Measurements from ENCODE around the gene EGFR.

Gene EGFR

DNA sequence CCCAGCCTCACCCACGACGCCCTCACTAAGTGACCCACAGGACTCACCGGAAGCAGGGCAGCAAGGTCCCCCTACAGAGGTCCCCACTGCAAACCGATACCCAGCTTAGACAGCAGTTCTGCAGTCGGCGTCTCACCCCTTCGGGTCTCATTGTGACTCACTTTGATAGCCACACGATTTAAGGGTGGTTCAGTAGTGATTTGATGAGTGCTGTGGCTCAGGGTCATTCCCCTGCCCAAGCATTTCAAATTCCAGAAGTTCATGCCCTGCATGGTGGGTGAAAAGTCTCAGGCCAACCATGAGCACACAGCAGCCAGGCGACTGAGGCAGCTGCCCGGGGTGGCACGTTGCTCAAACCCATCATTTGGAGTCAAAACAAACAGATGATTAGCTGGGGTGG is 93.2 kb downstream of the EGFR start:
- no peak for ATAC-seq
- no peak for TF ChIP-seq ZFP3 (CRISPR knock-in tag; IDR thresholded peaks at IDR 0.05)
- TF ChIP-seq OSR1 (CRISPR knock-in tag; IDR thresholded peaks at IDR 0.05), result no peak
- TF ChIP-seq BACH2 (CRISPR knock-in tag; IDR thresholded peaks at IDR 0.05; ENCODE audit: borderline replicate concordance), result no peak
- TF ChIP-seq, protein P1, sequence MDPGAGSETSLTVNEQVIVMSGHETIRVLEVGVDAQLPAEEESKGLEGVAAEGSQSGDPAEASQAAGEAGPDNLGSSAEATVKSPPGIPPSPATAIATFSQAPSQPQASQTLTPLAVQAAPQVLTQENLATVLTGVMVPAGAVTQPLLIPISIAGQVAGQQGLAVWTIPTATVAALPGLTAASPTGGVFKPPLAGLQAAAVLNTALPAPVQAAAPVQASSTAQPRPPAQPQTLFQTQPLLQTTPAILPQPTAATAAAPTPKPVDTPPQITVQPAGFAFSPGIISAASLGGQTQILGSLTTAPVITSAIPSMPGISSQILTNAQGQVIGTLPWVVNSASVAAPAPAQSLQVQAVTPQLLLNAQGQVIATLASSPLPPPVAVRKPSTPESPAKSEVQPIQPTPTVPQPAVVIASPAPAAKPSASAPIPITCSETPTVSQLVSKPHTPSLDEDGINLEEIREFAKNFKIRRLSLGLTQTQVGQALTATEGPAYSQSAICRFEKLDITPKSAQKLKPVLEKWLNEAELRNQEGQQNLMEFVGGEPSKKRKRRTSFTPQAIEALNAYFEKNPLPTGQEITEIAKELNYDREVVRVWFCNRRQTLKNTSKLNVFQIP (CRISPR knock-in tag; IDR thresholded peaks at IDR 0.05; ENCODE audit: borderline replicate concordance, low read depth), result no peak
- TF ChIP-seq CSRNP3 (CRISPR knock-in tag; IDR thresholded peaks at IDR 0.05), result no peak
- no peak for TF ChIP-seq TCF4 (CRISPR knock-in tag; IDR thresholded peaks at IDR 0.05; ENCODE audit: borderline replicate concordance)
- TF ChIP-seq ARNTL (CRISPR knock-in tag; IDR thresholded peaks at IDR 0.05; ENCODE audit: borderline replicate concordance, low read depth), result no peak
- TF ChIP-seq ZNF565 (CRISPR knock-in tag; conservative IDR thresholded peaks at IDR 0.05; ENCODE audit: low read depth), result no peak
- TF ChIP-seq ISL1 (CRISPR knock-in tag; IDR thresholded peaks at IDR 0.05), result no peak
- no peak for TF ChIP-seq ZC3H10 (CRISPR knock-in tag; IDR thresholded peaks at IDR 0.05)
- no peak for TF ChIP-seq ESRRG (CRISPR knock-in tag; IDR thresholded peaks at IDR 0.05)
- no peak for TF ChIP-seq ZNF8 (CRISPR knock-in tag; IDR thresholded peaks at IDR 0.05)
- no peak for TF ChIP-seq ZFP30 (CRISPR knock-in tag; IDR thresholded peaks at IDR 0.05)
- no peak for TF ChIP-seq RARB (CRISPR knock-in tag; IDR thresholded peaks at IDR 0.05)

DNA sequence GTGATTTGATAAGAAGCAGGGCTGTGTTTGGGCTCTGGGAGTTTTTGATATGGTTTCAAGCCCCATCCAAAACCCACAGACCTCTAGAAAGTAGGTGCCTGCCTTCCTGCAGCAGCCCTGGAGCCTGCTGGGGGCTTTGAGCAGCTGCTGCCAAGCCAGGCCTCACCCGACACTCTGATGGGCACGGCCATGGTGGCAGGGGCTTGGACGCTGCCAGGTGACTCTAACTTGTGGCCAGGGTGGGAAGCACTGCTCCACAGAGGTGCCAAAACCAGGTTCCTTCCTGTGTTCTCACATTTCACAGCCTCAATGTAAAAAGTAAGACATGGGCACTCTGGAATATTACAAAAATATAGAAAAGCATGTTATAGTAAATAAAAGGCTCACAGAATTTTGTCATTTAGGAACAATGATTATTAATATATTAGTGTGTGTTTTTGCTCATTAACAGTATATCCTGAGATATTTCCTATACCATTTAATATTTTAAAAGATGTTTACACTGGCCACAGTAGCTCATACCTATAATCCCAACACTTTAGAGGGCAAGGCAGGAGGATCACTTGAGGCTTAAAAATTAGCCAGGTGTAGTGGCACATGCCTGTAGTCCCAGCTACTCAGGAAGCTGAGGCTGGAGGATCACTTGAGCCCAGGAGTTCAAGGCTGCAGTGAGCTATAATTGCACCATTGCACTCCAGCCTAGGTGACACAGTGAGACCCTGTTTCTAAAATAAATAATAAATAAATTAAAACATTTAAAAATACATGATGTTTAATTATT is 95.1 kb downstream of the EGFR start:
- ATAC-seq, result no peak
- TF ChIP-seq ZNF565 (CRISPR knock-in tag; conservative IDR thresholded peaks at IDR 0.05; ENCODE audit: low read depth) (no peak), RARB (CRISPR knock-in tag; IDR thresholded peaks at IDR 0.05) (no peak), TOX (CRISPR knock-in tag; IDR thresholded peaks at IDR 0.05; ENCODE audit: borderline replicate concordance) (no peak), ISL1 (CRISPR knock-in tag; IDR thresholded peaks at IDR 0.05) (no peak), CREB5 (CRISPR knock-in tag; IDR thresholded peaks at IDR 0.05; ENCODE audit: low read depth) (no peak)

DNA sequence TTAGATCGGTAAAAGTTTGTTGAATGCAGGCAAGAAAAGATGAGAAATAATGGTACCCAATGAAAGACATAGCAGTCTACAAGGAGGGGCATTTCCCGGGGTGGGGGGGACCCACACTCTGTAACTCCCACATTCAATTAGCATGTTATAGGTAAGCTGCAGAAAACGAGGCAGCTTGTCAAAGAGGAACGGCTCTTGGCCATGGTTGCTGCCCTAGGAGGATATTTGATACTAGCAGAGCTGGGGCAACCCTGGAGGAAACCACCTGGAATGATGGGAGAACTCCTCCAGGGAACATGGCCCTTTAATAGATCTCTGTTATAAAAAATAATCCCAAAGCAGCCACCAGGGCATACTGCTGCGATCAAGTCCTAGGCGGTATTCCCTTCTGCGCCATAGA is 98.5 kb downstream of the EGFR start:
- no peak for ATAC-seq
- no peak for TF ChIP-seq ZC3H10 (CRISPR knock-in tag; IDR thresholded peaks at IDR 0.05)
- no peak for TF ChIP-seq PPARA (CRISPR knock-in tag; IDR thresholded peaks at IDR 0.05; ENCODE audit: borderline replicate concordance)

DNA sequence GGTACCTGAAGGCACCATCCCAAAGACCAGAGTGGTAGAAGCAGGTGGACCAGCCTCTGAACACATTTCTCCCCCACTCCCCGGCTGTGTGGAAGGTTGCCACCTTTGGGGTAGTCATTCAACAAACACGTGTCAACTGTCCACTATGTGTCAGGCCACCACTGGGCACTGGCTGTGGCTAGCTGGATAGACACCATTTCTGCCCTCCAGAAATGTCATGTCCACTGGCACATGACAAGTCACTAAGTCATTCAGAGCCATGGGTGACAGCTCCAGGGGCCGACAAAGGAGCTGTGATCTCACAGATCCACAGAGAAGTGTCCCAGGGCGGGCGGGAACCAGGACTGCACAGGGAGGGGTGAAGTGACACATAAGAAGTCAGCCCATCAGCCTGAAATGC is 99.6 kb downstream of the EGFR start:
- ATAC-seq, result no peak
- TF ChIP-seq ZFP30 (CRISPR knock-in tag; IDR thresholded peaks at IDR 0.05) (no peak), CREB5 (CRISPR knock-in tag; IDR thresholded peaks at IDR 0.05; ENCODE audit: low read depth) (no peak), CSDC2 (CRISPR knock-in tag; IDR thresholded peaks at IDR 0.05) (no peak), ZNF8 (CRISPR knock-in tag; IDR thresholded peaks at IDR 0.05) (no peak), OSR1 (CRISPR knock-in tag; IDR thresholded peaks at IDR 0.05) (no peak), ESRRG (CRISPR knock-in tag; IDR thresholded peaks at IDR 0.05) (no peak), SNAI2 (CRISPR knock-in tag; IDR thresholded peaks at IDR 0.05) (no peak), ZC3H10 (CRISPR knock-in tag; IDR thresholded peaks at IDR 0.05) (no peak), TSHZ2 (CRISPR knock-in tag; IDR thresholded peaks at IDR 0.05) (no peak), ISL1 (CRISPR knock-in tag; IDR thresholded peaks at IDR 0.05) (no peak), GLIS3 (CRISPR knock-in tag; IDR thresholded peaks at IDR 0.05) (no peak), RARB (CRISPR knock-in tag; IDR thresholded peaks at IDR 0.05) (no peak), TCF4 (CRISPR knock-in tag; IDR thresholded peaks at IDR 0.05; ENCODE audit: borderline replicate concordance) (no peak), ZFP3 (CRISPR knock-in tag; IDR thresholded peaks at IDR 0.05) (no peak), ZNF70 (CRISPR knock-in tag; IDR thresholded peaks at IDR 0.05) (no peak), PATZ1 (CRISPR knock-in tag; IDR thresholded peaks at IDR 0.05; ENCODE audit: borderline replicate concordance) (no peak), PPARA (CRISPR knock-in tag; IDR thresholded peaks at IDR 0.05; ENCODE audit: borderline replicate concordance) (no peak)
- TF ChIP-seq, protein P1 (CRISPR knock-in tag; IDR thresholded peaks at IDR 0.05; ENCODE audit: borderline replicate concordance, low read depth), result no peak

Measured in SK-N-SH treated with all-trans-retinoic acid at 6 μM for 48 hours (cell line).